GM12878 (cell line): ENCODE measurements around the gene PLEKHA5. TPM values are rescaled to one million over a fixed set of nuclear protein-coding genes. Genes with fewer than 3 reads are reported as not detected.
"Not testable (repeated sequence)": the region's sequence is repeated elsewhere in the genome, so short reads cannot be mapped to it uniquely, and the experiment has no call there.

Source experiments
- ATAC-seq: fragments of 200-7000 bp; cut with Tn5 transposase; 3 replicates; pipeline ENCODE4 v1.9.1; 2020; ENCODE audit warnings: mild to moderate bottlenecking, moderate library complexity
- BruUV-seq: library from RNA; stranded (reverse); fragments of 400-500 nt; replicated peaks from 2 replicates; lab custom pipeline; 2021; lab: Mats Ljungman, UMichigan
- CTCF ChIA-PET: fragments of 300-600 bp; sonication (Branson Sonifier 250); formaldehyde crosslinking; extraction: SDS; loops from one replicate; lab custom pipeline; 2021; ENCODE audit warnings: inconsistent platforms; lab: Yijun Ruan, JAX
- POLR2A ChIA-PET: fragments of 350-600 bp; formaldehyde crosslinking; extraction: SDS; loops from one replicate; lab custom pipeline; 2021; ENCODE audit warnings: inconsistent platforms; lab: Charles Lee
- RAD21 ChIA-PET: fragments of 300-600 bp; sonication (Branson Sonifier 250); formaldehyde crosslinking; loops from one replicate; lab custom pipeline; 2023; ENCODE audit warnings: antibody characterized with exemption; ENCODE audit not compliant: unreplicated experiment; lab: Charles Lee
- SMC1A ChIA-PET: fragments of 300-600 bp; sonication (Branson Sonifier 250); formaldehyde crosslinking; loops from one replicate; lab custom pipeline; 2023; ENCODE audit not compliant: unreplicated experiment, uncharacterized antibody; lab: Charles Lee
- DNase-seq: peaks from one replicate; pipeline ENCODE4 v3.0.0-alpha.2; 2011; ENCODE audit warnings: low read depth, low spot score
- FAIRE-seq: peaks from 3 replicates; lab custom pipeline; 2011; peaks lifted over from hg19 to GRCh38; lab: Jason Lieb, UNC
- H2AFZ ChIP-seq: 2 replicates; pipeline ENCODE4 v1.6.0; 2011; ENCODE audit warnings: low read depth, low read length, control low read depth; ENCODE audit not compliant: control insufficient read depth
- H3K27ac ChIP-seq: 2 replicates; pipeline ENCODE4 v1.5.1; 2011; ENCODE audit warnings: control low read depth; ENCODE audit not compliant: control insufficient read depth, insufficient read depth
- H3K27me3 ChIP-seq, 2 experiments: replicated peaks in 1 of 2; 2 replicates each; pipeline versions ENCODE4 v1.6.0 to v1.6.1; 2011; ENCODE audit warnings: low read length in 1 of 2; ENCODE audit not compliant: control insufficient read depth in 2 of 2, insufficient read depth in 2 of 2
- H3K36me3 ChIP-seq, 2 experiments: 2 replicates each; pipeline ENCODE4 v1.5.1; 2011; ENCODE audit warnings: low read length in 1 of 2; ENCODE audit not compliant: control insufficient read depth in 2 of 2, insufficient read depth in 2 of 2
- H3K4me1 ChIP-seq: 2 replicates; pipeline ENCODE4 v1.6.1; 2011; ENCODE audit warnings: mild to moderate bottlenecking, low read length, moderate library complexity, mixed read lengths; ENCODE audit not compliant: control insufficient read depth, insufficient read depth
- H3K4me2 ChIP-seq: 2 replicates; pipeline ENCODE4 v1.6.0; 2011; ENCODE audit warnings: control low read depth; ENCODE audit not compliant: control insufficient read depth, insufficient read depth
- H3K4me3 ChIP-seq: fragments of 200-600 bp; sonication (generic); 2 replicates; pipeline ENCODE4 v1.5.1; 2016
- H3K79me2 ChIP-seq: 2 replicates; pipeline ENCODE4 v1.6.0; 2011; ENCODE audit warnings: low read length; ENCODE audit not compliant: control insufficient read depth, insufficient read depth
- H3K9ac ChIP-seq: 2 replicates; pipeline ENCODE4 v1.8.0; 2011; ENCODE audit warnings: low read length, control low read depth, mixed read lengths; ENCODE audit not compliant: control insufficient read depth, insufficient read depth
- H3K9me3 ChIP-seq: replicated peaks from 3 replicates; pipeline ENCODE4 v1.5.1; 2011; ENCODE audit warnings: mild to moderate bottlenecking, low read length; ENCODE audit not compliant: control insufficient read depth, insufficient read depth
- H4K20me1 ChIP-seq: 2 replicates; pipeline ENCODE4 v1.6.0; 2011; ENCODE audit not compliant: control insufficient read depth, insufficient read depth
- EP300 ChIP-seq, 2 experiments: fragments of 150-350 bp in 1 of 2; IDR thresholded peaks; 2 replicates each; pipeline ENCODE4 v1.6.1; 2011 to 2012; ENCODE audit warnings: low read depth in 2 of 2, low read length in 2 of 2, borderline replicate concordance in 1 of 2, improper control_type of control experiment in 1 of 2, inconsistent platforms in 1 of 2; ENCODE audit not compliant: control insufficient read depth in 1 of 2
- HDGF ChIP-seq: fragments of 450-650 bp; IDR thresholded peaks from 2 replicates; pipeline ENCODE4 v1.6.1; 2016; ENCODE audit warnings: antibody characterized with exemption
- NFXL1 ChIP-seq: fragments of 450-650 bp; IDR thresholded peaks from 2 replicates; pipeline ENCODE4 v1.6.1; 2017; ENCODE audit warnings: antibody characterized with exemption, mild to moderate bottlenecking, borderline replicate concordance
- RELA ChIP-seq: fragments of 450-650 bp; IDR thresholded peaks from 2 replicates; pipeline ENCODE4 v1.8.0; 2014; ENCODE audit warnings: borderline replicate concordance; ENCODE audit not compliant: partially characterized antibody
- WGBS: methylation state at CpG from one replicate; pipeline ENCODE4 v1.1.6; 2016; ENCODE audit warnings: low lambda C conversion rate; ENCODE audit not compliant: insufficient replicate concordance, insufficient coverage; ENCODE audit errors: missing lambda C conversion rate; 5-methylcytosine and 5-hydroxymethylcytosine counted together
- in situ Hi-C: fragments of 300-500 bp; cut with MboI; formaldehyde crosslinking; loops from 9 replicates; pipeline ENCODE4 v1.14.3; 2018; ENCODE audit warnings: mixed read lengths
- intact Hi-C: fragments of 100-400 bp; cut with micrococcal nuclease; formaldehyde crosslinking; loops from one replicate; pipeline ENCODE4 v1.14.2; 2022; ENCODE audit not compliant: unreplicated experiment
- polyA plus RNA-seq, 11 experiments: library from polyadenylated mRNA; depleted of rRNA in 4 of 11; unstranded in 6 of 11; stranded (reverse) in 5 of 11; fragments of >200 nt; fragmentation: Nextera tagmentation in 4 of 11; fragmentation: Illumina TruSeq in 1 of 11; extraction: Ambion mirVana in 4 of 11; extraction: Trizol in 1 of 11; gene quantifications; 1 replicate in 1 of 11; 2 replicates in 10 of 11; pipeline versions ENCODE4 v1.2.1 to v1.2.3, GENCODE V29; 2011 to 2016; ENCODE audit warnings: inconsistent platforms in 2 of 11, missing spikeins in 2 of 11, low read depth in 1 of 11
- total RNA-seq, 4 experiments: library from RNA; depleted of rRNA in 3 of 4; stranded (reverse); fragments of >200 nt in 3 of 4; fragmentation: Illumina TruSeq in 1 of 4; extraction: Trizol in 1 of 4; gene quantifications; 2 replicates each; pipeline versions ENCODE4 v1.2.1 to v1.2.3, GENCODE V29; 2013 to 2021
- TF ChIP-seq, protein P1 (sequence below): IDR thresholded peaks from 2 replicates; pipeline ENCODE4 v1.6.1; 2011; ENCODE audit warnings: low read depth, mild to moderate bottlenecking, low read length, moderate library complexity, borderline replicate concordance; ENCODE audit errors: extremely low read depth
- TF ChIP-seq, protein P2 (sequence below): fragments of 450-650 bp; IDR thresholded peaks from 2 replicates; pipeline ENCODE4 v1.6.1; 2017; ENCODE audit warnings: borderline replicate concordance

Gene PLEKHA5
- total and polyA plus RNA-seq, 10 of the 15 experiments (the other 5 are each of a cell fraction or from before 2014, with no cell fraction given) = 0.09 to 0.33 (median 0.18) TPM; not detected in 3

- CTCF ChIA-PET = no interaction called here
- no peak overlapping the region for H3K27ac ChIP-seq
- BruUV-seq = no TSS peak
- POLR2A ChIA-PET = no interaction called here
- SMC1A ChIA-PET = no interaction called here
- FAIRE-seq = no peak
- H3K4me1 ChIP-seq = no peaks in the 10 kb centered on the region
- no peak for DNase-seq
- ATAC-seq = no peak
- 18% methylated on average over 3 of the region's 3 CpGs for WGBS
- H3K27me3 ChIP-seq = no peaks in the 10 kb centered on the region
- TF ChIP-seq, protein P1, sequence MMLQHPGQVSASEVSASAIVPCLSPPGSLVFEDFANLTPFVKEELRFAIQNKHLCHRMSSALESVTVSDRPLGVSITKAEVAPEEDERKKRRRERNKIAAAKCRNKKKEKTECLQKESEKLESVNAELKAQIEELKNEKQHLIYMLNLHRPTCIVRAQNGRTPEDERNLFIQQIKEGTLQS = no peak
- TF ChIP-seq, protein P2, sequence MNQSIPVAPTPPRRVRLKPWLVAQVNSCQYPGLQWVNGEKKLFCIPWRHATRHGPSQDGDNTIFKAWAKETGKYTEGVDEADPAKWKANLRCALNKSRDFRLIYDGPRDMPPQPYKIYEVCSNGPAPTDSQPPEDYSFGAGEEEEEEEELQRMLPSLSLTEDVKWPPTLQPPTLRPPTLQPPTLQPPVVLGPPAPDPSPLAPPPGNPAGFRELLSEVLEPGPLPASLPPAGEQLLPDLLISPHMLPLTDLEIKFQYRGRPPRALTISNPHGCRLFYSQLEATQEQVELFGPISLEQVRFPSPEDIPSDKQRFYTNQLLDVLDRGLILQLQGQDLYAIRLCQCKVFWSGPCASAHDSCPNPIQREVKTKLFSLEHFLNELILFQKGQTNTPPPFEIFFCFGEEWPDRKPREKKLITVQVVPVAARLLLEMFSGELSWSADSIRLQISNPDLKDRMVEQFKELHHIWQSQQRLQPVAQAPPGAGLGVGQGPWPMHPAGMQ = no peak
- no peak for TF ChIP-seq RELA
- no peak for TF ChIP-seq EP300 (IDR thresholded peaks at IDR 0.05; ENCODE audit: borderline replicate concordance in 1 of 2, control insufficient read depth in 1 of 2, low read depth in 2 of 2, low read length in 2 of 2)
- TF ChIP-seq HDGF = no peak
- no peak for TF ChIP-seq NFXL1
- intact Hi-C loops = no loop called here
- no peak overlapping the region for H3K9ac ChIP-seq
- H4K20me1 ChIP-seq = no peaks in the 10 kb centered on the region
- H3K4me2 ChIP-seq = no peak overlapping the region
- in situ Hi-C loops = no loop called here
- no peaks in the 10 kb centered on the region for H3K79me2 ChIP-seq
- no peaks in the 10 kb centered on the region for H3K36me3 ChIP-seq
- no peaks in the 10 kb centered on the region for H3K9me3 ChIP-seq
- H2AFZ ChIP-seq = no peak overlapping the region
- RAD21 ChIA-PET = no interaction called here
- H3K4me3 ChIP-seq = no peak overlapping the region
Observed at GRCh38 chr12:19088606-19089005, 40.9 kb upstream of the PLEKHA5 start.

DNA sequence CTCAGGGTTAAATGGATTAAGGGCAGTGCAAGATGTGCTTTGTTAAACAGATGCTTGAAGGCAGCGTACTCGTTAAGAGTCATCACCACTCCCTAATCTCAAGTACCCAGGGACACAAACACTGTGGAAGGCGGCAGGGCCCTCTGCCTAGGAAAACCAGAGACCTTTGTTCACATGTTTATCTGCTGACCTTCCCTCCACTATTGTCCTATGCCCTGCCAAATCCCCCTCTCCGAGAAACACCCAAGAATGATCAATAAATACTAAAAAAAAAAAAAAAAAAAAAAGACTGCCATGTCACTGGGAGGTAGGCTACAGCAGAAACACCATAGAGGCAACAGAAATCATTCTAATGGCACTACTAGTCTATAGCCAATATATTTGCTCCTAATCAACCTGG, 37.1 kb upstream of the PLEKHA5 start:
- SMC1A ChIA-PET, BruUV-seq, H3K9me3 ChIP-seq, intact Hi-C loops, FAIRE-seq, H3K4me3 ChIP-seq, H3K9ac ChIP-seq, H3K4me2 ChIP-seq, DNase-seq, H4K20me1 ChIP-seq, H3K27ac ChIP-seq, CTCF ChIA-PET, ATAC-seq, H3K36me3 ChIP-seq, H3K4me1 ChIP-seq, H2AFZ ChIP-seq, in situ Hi-C loops, H3K79me2 ChIP-seq, RAD21 ChIA-PET, H3K27me3 ChIP-seq, POLR2A ChIA-PET: not testable (repeated sequence)
- 0% methylated on average over 2 of the region's 4 CpGs for WGBS
